GM18861 (cell line): Measurements from ENCODE around the gene SEMA4D.
"Not testable (repeated sequence)": the region's sequence is repeated elsewhere in the genome, so short reads cannot be mapped to it uniquely, and the experiment has no call there.

Experiments used
- ATAC-seq: cut with Tn5 transposase; IDR thresholded peaks from one replicate; pipeline ENCODE4 v1.9.1; 2021; ENCODE audit not compliant: unreplicated experiment

Gene SEMA4D

GRCh38 chr9:89374176-89374575, 123.7 kb downstream of the SEMA4D start:
- ATAC-seq, result no peak

GRCh38 chr9:89372979-89373378, 124.9 kb downstream of the SEMA4D start:
- ATAC-seq, result no peak

GRCh38 chr9:89372230-89372816, 125.6 kb downstream of the SEMA4D start:
- no peak for ATAC-seq

GRCh38 chr9:89371791-89372190, 126.1 kb downstream of the SEMA4D start:
- ATAC-seq, result not testable (repeated sequence)

- no peak for ATAC-seq
Measured at GRCh38 chr9:89370593-89370992, 127.3 kb downstream of the SEMA4D start.

GRCh38 chr9:89368978-89369377, 128.9 kb downstream of the SEMA4D start:
- no peak for ATAC-seq

GRCh38 chr9:89368550-89368949, 129.4 kb downstream of the SEMA4D start:
- ATAC-seq, result no peak

GRCh38 chr9:89367726-89368437, 130.0 kb downstream of the SEMA4D start:
- ATAC-seq, result no peak

GRCh38 chr9:89367281-89367680, 130.6 kb downstream of the SEMA4D start:
- no peak for ATAC-seq

GRCh38 chr9:89366711-89367110, 131.2 kb downstream of the SEMA4D start:
- no peak for ATAC-seq

GRCh38 chr9:89365532-89365912, 132.4 kb downstream of the SEMA4D start:
- ATAC-seq, result no peak

GRCh38 chr9:89364666-89365531, 133.0 kb downstream of the SEMA4D start:
- ATAC-seq, result no peak

- ATAC-seq, result no peak
Measured at GRCh38 chr9:89363921-89364665, 133.8 kb downstream of the SEMA4D start.

- no peak for ATAC-seq
Measured at GRCh38 chr9:89363311-89363670, 134.6 kb downstream of the SEMA4D start.

GRCh38 chr9:89362647-89363310, 135.1 kb downstream of the SEMA4D start:
- ATAC-seq, result no peak

- no peak for ATAC-seq
Measured at GRCh38 chr9:89361816-89362646, 135.9 kb downstream of the SEMA4D start.

GRCh38 chr9:89361031-89361430, 136.9 kb downstream of the SEMA4D start:
- no peak for ATAC-seq

- ATAC-seq, result no peak
Measured at GRCh38 chr9:89360465-89360864, 137.4 kb downstream of the SEMA4D start.

- no peak for ATAC-seq
Measured at GRCh38 chr9:89359751-89360261, 138.1 kb downstream of the SEMA4D start.

- ATAC-seq, result no peak
Measured at GRCh38 chr9:89358985-89359384, 138.9 kb downstream of the SEMA4D start.
